ENCODE results near the gene WDR20.
A peak's percentile ranks its signal among the peaks of the same experiment; 100 is the strongest.
"Not testable (repeated sequence)": the region's sequence is repeated elsewhere in the genome, so short reads cannot be mapped to it uniquely, and the experiment has no call there.

WDR20 gene

DNA sequence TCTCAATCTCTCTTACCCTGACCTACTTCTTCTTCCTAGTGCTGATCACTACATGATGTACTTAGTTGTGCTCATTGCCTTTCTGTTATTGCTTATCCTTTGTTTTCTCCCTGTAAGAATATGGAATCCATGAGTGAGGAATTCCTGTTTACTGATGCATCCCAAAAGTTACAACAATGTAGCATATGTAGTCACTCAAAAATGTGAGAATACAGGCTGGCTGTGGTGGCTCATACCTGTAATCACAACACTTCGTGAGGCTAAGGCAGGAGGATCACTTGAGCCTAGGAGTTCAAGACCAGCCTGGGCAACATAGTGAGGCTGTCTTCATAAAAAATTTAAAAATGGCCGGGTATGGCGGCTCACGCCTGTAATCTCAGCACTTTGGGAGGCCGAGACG is 8.0 kb upstream of the WDR20 start:
- no peak for DNase-seq (ENCODE audit: low read depth in 2 of 2)

DNA sequence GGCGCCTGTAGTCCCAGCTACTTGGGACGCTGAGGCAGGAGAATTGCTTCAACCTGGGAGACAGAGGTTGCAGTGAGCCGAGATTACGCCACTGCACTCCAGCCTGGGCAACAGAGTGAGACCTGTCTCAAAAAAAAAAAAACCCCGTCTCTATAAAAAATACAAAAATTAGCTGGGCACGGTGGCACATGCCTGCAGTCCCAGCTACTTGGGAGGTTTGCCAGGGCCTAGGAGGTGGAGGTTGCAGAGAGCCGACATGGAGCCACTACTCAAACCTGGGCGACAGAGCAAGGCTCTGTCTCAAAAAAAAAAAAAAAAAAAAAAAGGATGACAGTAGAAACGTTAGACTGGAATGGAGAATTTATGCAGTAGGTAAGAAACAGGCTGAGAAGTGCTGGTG is 5.7 kb upstream of the WDR20 start:
- not testable (repeated sequence) for DNase-seq (ENCODE audit: low read depth in 2 of 2)

- not testable (repeated sequence) for DNase-seq (ENCODE audit: low read depth in 2 of 2)
Measured at GRCh38 chr14:102134719-102135118, 5.0 kb upstream of the WDR20 start.

GRCh38 chr14:102135456-102135855 is 4.2 kb upstream of the WDR20 start:
- DNase-seq (ENCODE audit: low read depth in 2 of 2), result not testable (repeated sequence)

- DNase-seq (ENCODE audit: low read depth in 2 of 2), result no peak
Measured at GRCh38 chr14:102138535-102138934, 1.2 kb upstream of the WDR20 start.

- no peak for DNase-seq (ENCODE audit: low read depth in 2 of 2)
Measured at GRCh38 chr14:102138961-102139285, 774 bp upstream of the WDR20 start.

- peak; percentile 9 to 12 for DNase-seq (ENCODE audit: low read depth in 2 of 2)
Measured at GRCh38 chr14:102140027-102140749, 491 bp downstream of the WDR20 start.

DNA sequence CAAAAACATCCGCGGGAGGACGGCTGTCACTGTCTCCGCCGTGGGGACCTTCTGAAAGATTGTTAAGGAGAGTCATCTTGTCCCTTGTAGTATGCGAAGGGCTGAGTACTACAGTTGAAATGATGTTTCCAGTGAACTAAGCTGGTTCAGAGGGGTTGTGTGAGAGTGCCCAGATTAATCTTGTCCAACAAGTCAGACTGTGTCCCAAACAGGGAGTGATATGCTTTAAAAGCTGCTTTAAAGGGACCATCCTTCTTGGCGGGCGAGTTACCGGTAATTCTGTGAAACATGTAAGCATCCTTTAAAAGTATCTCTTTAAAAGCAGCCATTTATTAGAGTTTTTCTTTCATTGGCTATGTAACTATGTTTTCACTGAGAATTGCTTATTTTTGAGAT is 1.1 kb downstream of the WDR20 start:
- no peak for DNase-seq (ENCODE audit: low read depth in 2 of 2)

GRCh38 chr14:102141797-102142196 is 2.1 kb downstream of the WDR20 start:
- no peak for DNase-seq (ENCODE audit: low read depth in 2 of 2)

DNA sequence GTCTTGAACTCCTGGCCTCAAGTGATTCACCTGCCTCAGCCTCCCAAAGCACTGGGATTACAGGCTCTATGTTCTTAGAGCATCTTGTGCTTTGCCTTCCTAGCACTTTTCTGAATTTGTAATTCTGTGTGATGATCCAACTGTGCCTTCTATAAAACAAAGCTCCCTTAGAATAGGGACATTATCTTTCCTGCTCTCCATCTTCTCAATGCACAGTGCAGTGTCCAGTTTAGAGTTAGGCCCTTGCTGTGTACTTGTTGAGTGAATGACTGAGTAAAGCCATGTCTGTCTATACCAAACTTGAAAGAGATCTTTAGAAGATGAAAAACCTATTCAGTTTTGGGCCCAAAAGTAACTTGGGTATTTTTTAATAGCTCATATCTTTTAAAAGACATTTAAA is 5.2 kb downstream of the WDR20 start:
- DNase-seq (ENCODE audit: low read depth in 2 of 2), result no peak

DNA sequence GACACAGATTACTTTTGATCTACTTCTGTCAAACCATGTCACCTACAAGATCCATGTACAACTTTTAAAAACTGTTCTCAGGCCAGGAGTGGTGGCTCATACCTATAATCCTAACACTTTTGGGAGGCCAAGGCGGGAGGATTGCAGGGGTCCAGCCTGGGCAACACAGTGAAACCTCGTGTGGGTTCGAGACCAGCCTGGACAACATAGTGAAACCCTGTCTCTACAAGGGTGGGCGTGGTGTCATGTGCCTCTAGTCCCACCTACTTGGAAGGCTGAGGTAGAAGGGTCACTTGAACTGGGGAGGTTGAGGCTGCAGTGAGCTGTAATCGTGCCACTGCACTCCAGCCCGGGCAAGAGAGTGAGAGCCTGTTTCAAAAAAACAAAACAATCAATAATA is 5.7 kb downstream of the WDR20 start:
- DNase-seq (ENCODE audit: low read depth in 2 of 2), result no peak

DNA sequence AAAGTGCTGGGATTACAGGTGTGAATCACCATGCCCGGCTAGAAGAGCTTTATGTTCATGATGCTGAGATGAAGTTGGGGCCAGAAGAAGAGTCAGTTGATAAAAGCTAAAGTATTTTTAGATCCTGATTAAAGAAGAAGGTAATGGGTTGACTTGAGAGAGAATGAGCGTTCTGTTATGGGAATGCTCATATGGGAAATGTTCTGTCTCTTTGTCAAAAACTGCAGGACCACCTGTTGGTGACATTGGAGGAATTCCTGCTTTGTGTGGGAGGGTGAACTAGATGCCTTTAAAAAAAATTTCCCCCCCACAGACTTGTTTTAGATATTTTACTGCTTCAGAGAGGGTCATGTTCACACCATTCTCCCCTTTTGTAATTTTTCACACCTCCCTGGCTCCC is 6.7 kb downstream of the WDR20 start:
- no peak for DNase-seq (ENCODE audit: low read depth in 2 of 2)

- DNase-seq (ENCODE audit: low read depth in 2 of 2), result no peak
Measured at GRCh38 chr14:102150083-102150482, 10.4 kb downstream of the WDR20 start.

GRCh38 chr14:102150744-102151143 is 11.0 kb downstream of the WDR20 start:
- no peak for DNase-seq (ENCODE audit: low read depth in 2 of 2)

- not testable (repeated sequence) for DNase-seq (ENCODE audit: low read depth in 2 of 2)
Measured at GRCh38 chr14:102151411-102151810, 11.7 kb downstream of the WDR20 start.

- DNase-seq (ENCODE audit: low read depth in 2 of 2), result no peak
Measured at GRCh38 chr14:102154121-102154520, 14.4 kb downstream of the WDR20 start.

GRCh38 chr14:102154821-102155549 is 15.3 kb downstream of the WDR20 start:
- no peak for DNase-seq (ENCODE audit: low read depth in 2 of 2)

- no peak for DNase-seq (ENCODE audit: low read depth in 2 of 2)
Measured at GRCh38 chr14:102157346-102157745, 17.6 kb downstream of the WDR20 start.

DNA sequence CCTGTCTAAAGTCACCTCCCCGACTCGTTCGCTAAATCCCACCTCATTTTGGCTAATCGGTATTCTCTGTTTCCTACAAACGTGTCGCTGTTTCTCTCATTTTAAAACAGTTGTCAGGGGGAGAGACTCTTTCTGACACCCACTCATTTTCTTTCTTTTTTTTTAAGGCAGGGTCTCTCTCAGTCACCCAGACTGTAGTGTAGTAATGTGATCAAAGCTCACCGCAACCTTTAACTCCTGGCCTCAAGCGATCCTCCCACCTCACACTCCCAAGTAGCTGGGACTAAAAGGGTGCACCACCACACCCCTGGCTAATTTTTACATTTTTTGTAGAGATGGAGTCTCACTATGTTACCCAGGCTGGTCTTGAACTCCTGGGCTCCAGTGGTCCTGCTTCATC is 19.1 kb downstream of the WDR20 start:
- DNase-seq (ENCODE audit: low read depth in 2 of 2), result no peak

- DNase-seq (ENCODE audit: low read depth in 2 of 2), result no peak
Measured at GRCh38 chr14:102159841-102160240, 20.1 kb downstream of the WDR20 start.

GRCh38 chr14:102162487-102162886 is 22.8 kb downstream of the WDR20 start:
- no peak for DNase-seq (ENCODE audit: low read depth in 2 of 2)

DNA sequence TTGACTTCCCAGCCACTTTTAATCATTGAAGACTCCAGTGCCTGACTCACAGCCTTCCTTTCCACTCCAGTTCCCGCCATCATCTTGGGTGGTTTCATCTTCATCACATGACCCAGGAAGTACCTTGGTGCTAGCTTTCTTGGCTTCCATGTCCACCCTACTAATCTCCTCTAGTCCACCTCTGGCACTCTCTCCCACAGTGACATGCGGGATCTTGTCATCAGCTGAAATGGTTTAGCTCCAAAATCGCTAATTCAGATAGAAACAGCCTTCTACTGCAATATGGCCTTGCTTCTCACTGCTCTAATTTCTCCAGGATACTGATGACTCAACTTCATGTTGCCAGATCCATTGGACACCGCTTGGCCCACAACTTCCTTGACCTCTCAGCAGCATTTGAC is 24.5 kb downstream of the WDR20 start:
- no peak for DNase-seq (ENCODE audit: low read depth in 2 of 2)

- no peak for DNase-seq (ENCODE audit: low read depth in 2 of 2)
Measured at GRCh38 chr14:102164965-102165364, 25.3 kb downstream of the WDR20 start.

- no peak for DNase-seq (ENCODE audit: low read depth in 2 of 2)
Measured at GRCh38 chr14:102170061-102170460, 30.4 kb downstream of the WDR20 start.
